PC-9 (cell line): ENCODE measurements around the gene BMI1. TPM values are rescaled to one million over a fixed set of nuclear protein-coding genes. Genes with fewer than 3 reads are reported as not detected.

Source experiments
- BruUV-seq: library from RNA; stranded (reverse); fragments of 400-500 nt; replicated peaks from 2 replicates; lab custom pipeline; 2021; lab: Mats Ljungman, UMichigan
- CTCF ChIA-PET: fragments of 300-600 bp; sonication (Branson Sonifier 250); formaldehyde crosslinking; loops from one replicate; lab custom pipeline; 2022; ENCODE audit warnings: antibody characterized with exemption; lab: Charles Lee
- POLR2A ChIA-PET: fragments of 300-600 bp; sonication (Branson Sonifier 250); formaldehyde crosslinking; loops from one replicate; lab custom pipeline; 2022; ENCODE audit warnings: antibody characterized with exemption; ENCODE audit not compliant: unreplicated experiment; lab: Charles Lee
- DNase-seq, 2 experiments: peaks; one replicate each; pipeline versions ENCODE4 v3.0.0 to v3.0.0-alpha.2; 2015 to 2022; ENCODE audit warnings: mixed read lengths in 1 of 2
- H2AFZ ChIP-seq: fragments of 200-600 bp; sonication (generic); 2 replicates; pipeline ENCODE4 v1.8.1; 2017; ENCODE audit warnings: antibody characterized with exemption
- H3F3A ChIP-seq: fragments of 200-600 bp; sonication (generic); 2 replicates; pipeline ENCODE4 v1.8.1; 2017; ENCODE audit warnings: antibody characterized with exemption, mild to moderate bottlenecking, low read depth; ENCODE audit not compliant: insufficient read depth
- H3K27ac ChIP-seq: fragments of 200-600 bp; sonication (generic); 2 replicates; pipeline ENCODE4 v1.6.1; 2016; ENCODE audit warnings: mixed run types
- H3K27me3 ChIP-seq: fragments of 200-600 bp; sonication (generic); 2 replicates; pipeline ENCODE4 v1.6.1; 2016; ENCODE audit warnings: low read depth, mixed run types; ENCODE audit not compliant: insufficient read depth
- H3K36me3 ChIP-seq: fragments of 200-600 bp; sonication (generic); 2 replicates; pipeline ENCODE4 v1.6.1; 2016; ENCODE audit warnings: low read depth, mixed run types
- H3K4me1 ChIP-seq: fragments of 200-600 bp; sonication (generic); replicated peaks from 2 replicates; pipeline ENCODE4 v1.6.1; 2016; ENCODE audit warnings: mixed run types; ENCODE audit not compliant: insufficient read depth
- H3K4me2 ChIP-seq: fragments of 200-600 bp; sonication (generic); 2 replicates; pipeline ENCODE4 v1.6.1; 2017; ENCODE audit warnings: mixed run types
- H3K4me3 ChIP-seq: fragments of 200-600 bp; sonication (generic); 2 replicates; pipeline ENCODE4 v1.6.1; 2016; ENCODE audit warnings: mixed run types
- H3K79me2 ChIP-seq: fragments of 200-600 bp; sonication (generic); 2 replicates; pipeline ENCODE4 v1.6.1; 2017; ENCODE audit warnings: low read depth, mixed run types
- H3K9me2 ChIP-seq: fragments of 200-600 bp; sonication (generic); 2 replicates; pipeline ENCODE4 v1.8.1; 2017; ENCODE audit warnings: mild to moderate bottlenecking; ENCODE audit not compliant: insufficient read depth
- H3K9me3 ChIP-seq: fragments of 200-600 bp; sonication (generic); 2 replicates; pipeline ENCODE4 v1.8.1; 2016; ENCODE audit warnings: low read depth; ENCODE audit not compliant: insufficient read depth
- H4K20me1 ChIP-seq: fragments of 200-600 bp; sonication (generic); 2 replicates; pipeline ENCODE4 v1.8.1; 2017; ENCODE audit not compliant: insufficient read depth
- EZH2 ChIP-seq: fragments of 200-600 bp; sonication (generic); IDR thresholded peaks from 2 replicates; pipeline ENCODE4 v1.8.0; 2017; ENCODE audit warnings: antibody characterized with exemption, low read depth
- intact Hi-C: fragments of 100-400 bp; cut with micrococcal nuclease; formaldehyde crosslinking; loops from one replicate; pipeline ENCODE4 v1.10.0; 2022; ENCODE audit not compliant: unreplicated experiment
- total RNA-seq: library from RNA; stranded (reverse); gene quantifications from 2 replicates; pipeline ENCODE4 v1.2.3, GENCODE V29; 2021
- TF ChIP-seq, protein P1 (sequence below): fragments of 200-600 bp; sonication (generic); conservative IDR thresholded peaks from 2 replicates; pipeline ENCODE4 v1.6.1; 2017; ENCODE audit warnings: mixed run types, antibody characterized with exemption, mild to moderate bottlenecking, moderate library complexity

Gene BMI1
- total RNA-seq, 1 experiment from 2014 or later = 48.4 TPM

DNA sequence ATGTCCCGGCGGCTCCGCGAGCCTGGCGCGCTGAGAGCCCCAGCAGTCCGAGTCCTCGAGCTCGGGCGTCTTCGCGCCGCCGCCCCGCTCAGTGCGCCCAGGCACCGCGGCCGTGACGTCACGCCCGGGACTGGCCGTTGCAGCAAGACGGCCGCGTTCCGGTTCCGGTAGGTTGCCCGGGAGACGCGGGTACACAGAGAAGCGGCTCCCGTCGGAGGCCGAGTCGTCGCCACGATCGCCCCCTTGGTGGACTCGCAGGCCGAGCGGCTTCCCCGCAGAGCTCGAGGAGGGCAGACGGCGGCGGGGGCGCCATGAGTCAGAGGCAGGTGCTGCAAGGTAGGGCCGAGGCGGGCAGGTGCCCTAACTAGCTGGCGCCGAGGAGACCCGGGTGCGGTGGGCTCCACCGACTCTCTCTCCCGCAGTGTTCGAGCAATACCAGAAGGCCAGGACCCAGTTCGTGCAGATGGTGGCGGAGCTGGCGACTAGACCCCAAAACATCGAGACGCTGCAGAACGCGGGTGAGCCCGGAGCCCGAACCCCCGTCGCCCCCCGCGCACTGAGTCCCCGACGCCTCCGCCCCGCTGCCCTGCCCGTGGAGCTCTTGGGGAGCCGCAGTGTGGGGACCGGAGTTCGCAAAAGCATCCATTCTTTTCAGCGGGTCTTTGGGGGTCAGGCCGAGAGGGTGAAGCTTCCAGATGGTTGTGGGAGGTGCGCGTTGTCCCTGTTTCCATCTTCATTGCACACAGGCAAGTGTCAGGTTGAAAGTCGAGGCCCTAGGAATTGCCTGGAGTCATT is 24.6 kb downstream of the BMI1 start, which contains the start of gene SPAG6:
SPAG6 (plus strand) TSS at position 196 of the 795 bp plus-strand sequence; CDS start at position 312, 116 bp downstream.
- Histone ChIP-seq H2AFZ (no peak within 1 kb of the TSS), H3K27me3 (no peaks in the 10 kb centered on the region), H3K4me2 (no peak within 1 kb of the TSS), H3K9me2 (no peaks in the 10 kb centered on the region), H3F3A (no peaks in the 10 kb centered on the region), H3K79me2 (no peaks in the 10 kb centered on the region), H3K4me1 (0 out of 2 replicates have a peak, but pooled peaks cover 6% of the 10 kb centered on the region), H3K4me3 (no peak within 1 kb of the TSS), H3K9me3 (no peaks in the 10 kb centered on the region), H3K36me3 (no peaks in the 10 kb centered on the region), H4K20me1 (no peaks in the 10 kb centered on the region), H3K27ac (no peak within 1 kb of the TSS)
- no TSS peak for BruUV-seq
- ChIA-PET CTCF (no interaction called here), POLR2A (no interaction called here)
- DNase-seq = no peak
- intact Hi-C loops = no loop called here
- no peak for TF ChIP-seq EZH2
- TF ChIP-seq, protein P1, sequence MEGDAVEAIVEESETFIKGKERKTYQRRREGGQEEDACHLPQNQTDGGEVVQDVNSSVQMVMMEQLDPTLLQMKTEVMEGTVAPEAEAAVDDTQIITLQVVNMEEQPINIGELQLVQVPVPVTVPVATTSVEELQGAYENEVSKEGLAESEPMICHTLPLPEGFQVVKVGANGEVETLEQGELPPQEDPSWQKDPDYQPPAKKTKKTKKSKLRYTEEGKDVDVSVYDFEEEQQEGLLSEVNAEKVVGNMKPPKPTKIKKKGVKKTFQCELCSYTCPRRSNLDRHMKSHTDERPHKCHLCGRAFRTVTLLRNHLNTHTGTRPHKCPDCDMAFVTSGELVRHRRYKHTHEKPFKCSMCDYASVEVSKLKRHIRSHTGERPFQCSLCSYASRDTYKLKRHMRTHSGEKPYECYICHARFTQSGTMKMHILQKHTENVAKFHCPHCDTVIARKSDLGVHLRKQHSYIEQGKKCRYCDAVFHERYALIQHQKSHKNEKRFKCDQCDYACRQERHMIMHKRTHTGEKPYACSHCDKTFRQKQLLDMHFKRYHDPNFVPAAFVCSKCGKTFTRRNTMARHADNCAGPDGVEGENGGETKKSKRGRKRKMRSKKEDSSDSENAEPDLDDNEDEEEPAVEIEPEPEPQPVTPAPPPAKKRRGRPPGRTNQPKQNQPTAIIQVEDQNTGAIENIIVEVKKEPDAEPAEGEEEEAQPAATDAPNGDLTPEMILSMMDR = no peak

DNA sequence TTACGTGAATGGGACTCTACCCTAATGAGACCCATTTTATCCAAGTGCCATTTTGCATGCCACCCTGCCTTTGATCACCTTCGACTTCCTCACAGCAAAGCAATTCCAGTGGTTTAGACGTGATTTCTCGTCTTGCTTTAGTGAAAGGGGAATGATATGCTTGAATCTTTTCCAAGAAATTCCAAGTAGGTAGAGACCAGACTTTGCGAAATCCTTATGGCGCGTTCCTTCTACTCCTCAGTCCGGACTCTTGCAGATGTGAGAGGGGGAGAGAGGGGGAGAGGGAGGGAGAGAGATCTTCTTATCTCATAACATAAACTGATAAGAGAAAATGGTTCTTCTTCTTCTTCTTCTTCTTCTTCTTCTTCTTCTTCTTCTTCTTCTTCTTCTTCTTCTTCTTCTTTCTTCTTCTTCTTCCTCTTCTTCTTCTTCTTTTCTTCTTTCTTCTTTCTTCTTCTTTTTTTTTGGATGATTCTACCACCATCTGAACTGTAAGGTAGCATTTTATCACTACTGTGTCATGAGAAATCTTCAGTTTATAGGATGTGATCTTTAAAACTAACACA is 25.3 kb downstream of the BMI1 start:
- no peak overlapping the region for H2AFZ ChIP-seq
- CTCF ChIA-PET = no interaction called here
- no TSS peak for BruUV-seq
- H3K4me1 ChIP-seq = 0 out of 2 replicates have a peak, but pooled peaks cover 6% of the 10 kb centered on the region
- no peak for TF ChIP-seq EZH2
- TF ChIP-seq, protein P1 = no peak
- POLR2A ChIA-PET = no interaction called here
- no peaks in the 10 kb centered on the region for H4K20me1 ChIP-seq
- H3K4me3 ChIP-seq = no peak overlapping the region
- no peak overlapping the region for H3K4me2 ChIP-seq
- no peaks in the 10 kb centered on the region for H3K79me2 ChIP-seq
- intact Hi-C loops = no loop called here
- no peaks in the 10 kb centered on the region for H3F3A ChIP-seq
- no peak for DNase-seq
- no peaks in the 10 kb centered on the region for H3K36me3 ChIP-seq
- no peaks in the 10 kb centered on the region for H3K9me3 ChIP-seq
- no peak overlapping the region for H3K27ac ChIP-seq
- H3K9me2 ChIP-seq = no peaks in the 10 kb centered on the region
- no peaks in the 10 kb centered on the region for H3K27me3 ChIP-seq

DNA sequence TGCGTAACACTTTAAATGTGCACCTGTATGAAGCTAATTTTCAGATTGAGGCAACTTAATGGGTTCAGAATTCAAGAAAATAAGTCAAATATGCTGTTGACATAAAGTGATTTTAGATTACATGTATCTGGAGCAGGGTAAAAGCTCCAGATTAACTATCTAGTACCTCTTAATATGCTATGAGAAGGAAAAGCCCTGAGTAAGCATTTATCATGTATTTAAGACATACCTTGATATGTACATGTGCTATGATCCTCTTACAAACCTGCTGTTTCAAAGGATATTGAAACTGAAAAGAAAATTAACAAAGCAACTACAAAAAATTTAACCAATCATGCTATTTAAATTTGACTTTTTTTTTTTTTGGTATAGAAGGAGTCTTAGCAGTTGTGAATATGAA is 28.9 kb downstream of the BMI1 start:
- BruUV-seq = no TSS peak
- Histone ChIP-seq H3K9me3 (no peaks in the 10 kb centered on the region), H3K27me3 (no peaks in the 10 kb centered on the region), H3K4me2 (no peak overlapping the region), H4K20me1 (no peaks in the 10 kb centered on the region), H3K4me1 (no peaks in the 10 kb centered on the region), H3K36me3 (no peaks in the 10 kb centered on the region), H3F3A (no peaks in the 10 kb centered on the region), H3K9me2 (no peaks in the 10 kb centered on the region), H3K27ac (no peak overlapping the region), H3K4me3 (no peak overlapping the region), H2AFZ (no peak overlapping the region), H3K79me2 (no peaks in the 10 kb centered on the region)
- DNase-seq = no peak
- POLR2A ChIA-PET = no interaction called here
- CTCF ChIA-PET = no interaction called here
- intact Hi-C loops = no loop called here
- TF ChIP-seq, protein P1 = no peak
- TF ChIP-seq EZH2 = no peak
